Activated T-helper 1 cell treated with Interleukin-2 at 50 U/mL for 16 hours (primary cell): ENCODE data around the gene TP53TG5.
"Not testable (repeated sequence)": the region's sequence is repeated elsewhere in the genome, so short reads cannot be mapped to it uniquely, and the experiment has no call there.

Experiments
- DNase-seq: peaks from one replicate; pipeline ENCODE4 v3.0.0-alpha.2; 2020; ENCODE audit warnings: low read depth

The TP53TG5 gene

DNA sequence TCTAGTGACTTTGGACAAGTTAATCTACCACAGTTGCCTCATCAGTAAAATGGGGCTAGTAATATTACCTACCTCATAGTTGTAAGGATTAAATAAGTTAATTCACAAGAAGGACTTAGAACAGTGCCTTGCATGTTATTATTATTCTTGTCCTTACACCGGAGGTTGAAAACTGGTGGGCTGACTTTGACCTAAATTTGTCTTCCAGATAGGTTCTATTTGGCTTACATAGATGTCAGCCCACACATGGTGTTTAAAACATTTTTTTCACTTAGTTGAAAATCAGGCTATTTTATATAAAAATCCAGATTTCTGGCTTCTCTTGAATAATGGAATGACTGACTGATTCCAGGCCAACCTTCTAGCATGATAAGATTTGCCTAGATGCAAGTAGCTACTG, 11.9 kb downstream of the TP53TG5 start:
- no peak for DNase-seq

DNA sequence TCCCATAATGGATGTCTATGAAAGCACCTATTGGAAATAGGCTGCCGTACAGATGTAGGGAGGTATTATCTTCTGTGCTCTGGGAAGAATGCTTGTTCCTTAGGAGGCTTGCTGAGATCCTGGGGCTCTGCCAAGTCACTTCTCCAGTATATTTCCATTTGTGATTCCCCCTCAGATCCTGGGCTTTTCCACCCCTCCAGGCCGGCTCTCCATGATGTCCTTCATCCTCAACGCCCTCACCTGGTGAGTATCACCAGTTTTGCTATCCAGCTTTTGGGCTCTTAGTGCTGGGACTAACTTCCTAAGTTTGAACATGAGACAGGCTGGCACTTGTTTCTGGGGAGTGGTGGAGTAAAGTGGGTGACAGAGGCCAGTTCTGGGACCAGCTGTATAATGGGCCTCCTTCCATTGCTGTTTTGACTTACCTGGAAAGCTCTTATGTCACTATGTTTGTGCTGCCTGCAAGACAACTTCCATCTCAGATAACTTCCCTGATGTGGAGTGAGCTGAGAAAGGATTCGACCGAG, 12.6 kb downstream of the TP53TG5 start:
- no peak for DNase-seq

DNA sequence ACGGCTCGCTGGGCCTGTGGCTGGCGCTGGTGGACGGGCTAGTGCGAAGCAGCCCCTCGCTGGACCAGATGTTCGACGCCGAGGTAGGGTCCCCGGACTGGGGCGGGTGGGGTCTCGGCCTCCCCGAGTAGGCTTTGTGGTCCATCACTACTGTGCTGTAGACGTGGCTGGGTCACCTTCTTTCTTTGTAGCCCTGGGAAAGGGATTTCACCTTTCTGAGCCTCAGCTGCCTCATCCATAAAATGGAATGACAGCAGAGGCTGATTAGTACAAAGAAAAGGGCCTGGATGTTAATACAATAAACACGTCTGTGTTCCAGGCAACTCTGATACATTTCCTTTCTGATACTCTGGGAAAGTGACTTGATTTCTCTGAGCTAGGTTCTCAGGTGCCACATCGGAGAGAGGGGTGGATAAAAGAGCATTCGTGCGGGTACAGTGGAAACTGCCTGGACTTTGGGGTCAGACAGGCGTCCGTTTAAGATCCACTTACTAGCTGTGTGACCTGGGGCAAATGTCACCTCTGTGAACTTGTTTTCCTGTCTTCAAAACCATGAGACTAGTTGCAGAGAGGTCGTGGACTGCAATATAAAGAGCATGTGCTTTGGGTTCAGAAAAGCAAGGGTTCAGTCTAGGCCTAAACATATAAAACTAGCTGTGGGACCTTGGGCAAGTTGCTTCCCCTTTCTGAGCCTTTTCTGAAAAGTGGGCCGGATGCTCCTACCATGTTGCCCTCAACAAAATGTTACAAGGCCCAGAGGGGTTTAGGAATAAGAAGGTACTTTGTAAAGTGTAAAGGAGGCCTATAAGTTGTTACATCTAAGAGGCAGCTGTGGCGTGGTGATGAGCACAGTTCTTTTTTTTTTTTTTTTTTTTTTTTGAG, 14.3 kb downstream of the TP53TG5 start:
- no peak for DNase-seq

DNA sequence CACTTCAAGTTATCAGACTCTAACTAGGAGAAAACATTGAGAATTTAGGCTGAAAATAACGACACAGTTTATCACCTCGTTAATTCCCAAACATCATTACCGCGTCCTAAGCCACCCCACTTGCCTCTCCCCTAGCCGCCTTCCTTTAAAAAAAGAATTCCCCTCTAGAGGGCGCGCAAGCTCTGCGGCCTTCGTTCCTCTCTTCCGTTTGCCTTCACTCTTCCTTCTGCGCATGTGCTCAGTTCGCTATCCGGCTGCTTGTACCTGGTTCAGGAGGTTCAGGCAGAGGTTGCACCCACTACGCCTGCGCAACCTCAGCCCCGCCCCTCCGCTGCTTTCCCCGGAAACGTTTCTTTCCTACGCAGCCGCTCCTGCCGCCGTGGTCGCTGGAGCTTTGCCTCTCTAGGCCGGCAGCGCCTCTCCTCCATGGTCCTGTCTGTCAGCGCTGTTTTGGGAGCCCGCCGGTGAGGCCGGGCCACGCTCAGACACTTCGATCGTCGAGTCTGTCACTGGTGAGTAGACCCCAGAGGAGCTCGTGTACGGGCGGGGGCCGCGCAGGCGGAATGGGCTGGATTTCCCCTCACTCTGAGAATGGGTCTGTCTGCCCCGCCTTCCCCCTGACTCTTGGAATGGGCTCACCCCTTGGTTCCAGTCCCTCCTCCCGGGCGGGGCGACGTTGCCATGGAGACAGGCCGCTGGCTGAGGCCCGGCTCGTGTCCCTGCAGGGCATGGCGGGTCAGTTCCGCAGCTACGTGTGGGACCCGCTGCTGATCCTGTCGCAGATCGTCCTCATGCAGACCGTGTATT, 15.1 kb downstream of the TP53TG5 start, which contains the start of gene SYS1:
SYS1 (plus strand) TSS at position 353 of the 807 bp plus-strand sequence; CDS start at position 729, 376 bp downstream.
- DNase-seq, result peak; percentile 98

DNA sequence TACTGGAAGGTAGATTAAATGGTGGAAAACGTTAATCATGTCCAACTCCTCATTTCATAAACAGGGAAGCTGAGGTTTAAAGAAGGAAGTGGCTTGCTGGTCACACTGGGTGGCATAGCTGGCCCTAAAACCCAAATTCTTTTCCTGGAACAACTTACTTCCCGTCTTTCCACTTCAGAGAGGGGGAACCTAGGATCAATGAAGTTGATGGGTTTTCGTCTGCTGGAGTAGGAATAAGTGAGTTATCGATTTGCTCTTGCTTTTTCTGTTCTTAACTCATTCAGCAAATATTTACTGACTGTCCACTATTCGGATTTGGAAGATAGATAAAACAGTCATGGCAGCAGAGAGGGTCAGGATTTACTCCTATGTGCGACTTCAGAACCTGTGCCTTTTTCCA, 16.3 kb downstream of the TP53TG5 start:
- no peak for DNase-seq

DNA sequence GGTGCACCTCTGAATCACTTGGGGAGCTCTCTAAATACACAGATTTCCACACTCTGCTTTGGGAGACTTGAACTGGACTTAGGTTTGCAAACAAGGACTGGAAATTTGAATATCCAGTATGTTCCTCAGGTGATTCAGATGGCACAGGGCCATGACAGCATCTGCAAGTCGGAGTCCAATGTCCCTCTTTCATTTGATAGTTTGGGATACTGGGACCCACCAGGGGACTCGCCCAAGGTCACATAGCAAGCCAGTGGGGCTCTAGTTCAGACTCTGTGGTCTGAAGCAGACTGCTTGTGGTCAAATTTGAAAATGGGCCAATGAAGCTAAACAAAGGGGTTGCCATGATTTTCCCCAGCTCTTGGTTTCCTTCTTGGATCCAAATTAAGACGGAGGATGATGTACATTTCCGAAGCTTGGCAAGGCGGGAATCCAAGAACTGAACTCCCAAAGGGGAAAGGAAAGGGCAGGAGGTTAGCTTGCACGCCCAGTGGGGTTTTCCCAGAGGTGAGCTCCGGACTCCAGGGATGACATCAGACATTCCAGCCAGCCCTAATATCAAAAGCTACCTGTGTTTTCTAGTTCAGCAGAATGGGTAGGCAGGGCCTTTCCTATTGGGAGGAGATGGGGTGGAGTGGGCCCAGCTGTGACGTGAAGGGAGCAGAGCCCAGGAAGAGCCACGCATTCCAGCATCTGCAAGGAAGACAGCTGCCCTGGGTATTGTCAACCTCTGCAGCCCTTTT, 18.5 kb downstream of the TP53TG5 start:
- no peak for DNase-seq

DNA sequence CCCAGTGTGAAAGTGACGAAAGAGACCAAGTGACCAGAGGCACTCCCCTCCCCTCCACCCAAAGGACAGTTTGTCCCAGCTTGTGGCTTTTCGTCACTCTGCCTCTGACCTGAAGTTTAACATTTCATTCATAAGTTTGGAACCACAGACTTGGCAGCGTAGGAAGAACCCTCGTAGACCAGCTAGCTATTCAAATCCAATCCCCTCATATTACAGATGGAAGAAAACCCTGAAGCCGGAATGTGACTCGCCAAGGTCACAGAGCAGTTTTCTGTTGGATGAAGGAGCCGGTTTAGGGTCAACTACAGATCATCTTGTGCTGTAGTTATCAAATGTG, 19.1 kb downstream of the TP53TG5 start:
- DNase-seq, result no peak

DNA sequence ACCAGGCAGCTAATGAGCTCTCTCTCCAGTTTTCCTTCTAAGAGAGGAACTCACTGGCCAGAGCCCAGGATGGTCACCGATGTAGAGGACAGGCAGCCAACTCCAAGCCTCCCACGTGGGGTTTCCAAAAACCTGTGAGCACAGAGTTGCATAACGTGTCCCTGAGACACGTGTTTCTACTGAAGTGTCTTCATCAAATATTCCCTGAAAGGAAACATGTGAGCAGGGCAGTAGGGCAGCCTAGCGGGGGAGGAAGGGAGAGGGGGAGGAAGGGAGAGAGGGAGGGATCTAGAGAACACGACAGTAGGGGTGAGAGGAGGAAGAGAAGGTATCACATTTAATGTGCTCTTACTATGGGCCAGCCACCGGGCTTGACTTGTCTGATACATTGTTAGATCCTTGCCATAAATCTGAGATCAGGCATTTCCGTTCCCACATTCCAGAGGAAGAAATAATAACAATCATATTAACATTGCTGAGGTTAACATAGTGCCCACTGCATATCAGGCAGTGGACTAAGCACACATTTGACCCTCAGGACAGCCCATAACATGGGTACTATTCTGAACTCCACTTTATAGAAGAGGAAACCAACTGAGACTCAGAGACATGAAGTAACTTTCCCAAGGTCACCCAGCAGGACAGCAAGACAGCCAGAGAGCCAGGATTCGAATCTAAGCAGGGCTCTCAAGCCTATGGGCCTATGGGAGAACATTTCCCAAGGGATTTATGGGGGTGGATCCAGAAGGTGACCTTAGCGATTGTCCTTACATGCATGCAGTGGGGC, 19.6 kb downstream of the TP53TG5 start:
- no peak for DNase-seq

DNA sequence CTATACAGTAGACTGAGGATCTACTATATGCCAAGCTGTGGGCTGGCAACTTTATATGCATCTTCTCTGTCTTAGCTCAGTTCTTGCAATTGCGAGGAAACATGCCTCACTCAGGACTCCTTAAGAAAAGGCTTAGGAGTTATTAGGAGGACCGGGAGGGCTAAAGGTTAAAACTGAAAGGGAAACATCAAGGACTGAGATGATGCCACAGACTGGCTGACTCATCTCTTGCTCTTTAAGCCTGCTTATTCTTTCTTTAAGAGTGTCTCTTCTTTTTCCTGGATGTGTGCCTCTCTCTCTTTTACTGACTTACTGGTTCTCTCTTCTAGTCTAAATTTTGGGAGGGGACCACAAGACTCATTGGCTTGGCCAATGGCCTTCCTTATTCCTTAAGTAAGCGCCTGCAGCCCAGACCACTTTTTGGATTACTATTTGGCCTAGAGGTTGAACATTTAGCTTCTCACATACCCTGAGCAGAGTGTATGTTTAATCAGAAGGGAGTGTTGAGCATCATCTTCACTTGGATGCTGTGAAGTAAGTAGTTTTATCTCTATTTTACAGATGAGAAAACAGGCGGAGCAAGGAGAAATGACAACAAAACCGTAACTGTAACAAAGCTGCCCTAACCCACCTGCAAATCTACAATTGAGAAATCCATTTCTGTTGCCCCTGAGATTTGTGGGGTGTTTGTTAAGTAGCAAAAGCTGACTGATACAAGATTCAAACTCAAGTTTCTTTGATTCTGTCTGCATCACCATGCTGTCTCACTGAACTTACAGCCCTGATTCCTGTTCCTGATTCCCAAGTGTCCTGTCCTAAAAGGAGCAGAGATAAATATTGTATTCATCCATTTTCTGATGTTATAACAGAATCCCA, 22.7 kb downstream of the TP53TG5 start:
- DNase-seq, result no peak

DNA sequence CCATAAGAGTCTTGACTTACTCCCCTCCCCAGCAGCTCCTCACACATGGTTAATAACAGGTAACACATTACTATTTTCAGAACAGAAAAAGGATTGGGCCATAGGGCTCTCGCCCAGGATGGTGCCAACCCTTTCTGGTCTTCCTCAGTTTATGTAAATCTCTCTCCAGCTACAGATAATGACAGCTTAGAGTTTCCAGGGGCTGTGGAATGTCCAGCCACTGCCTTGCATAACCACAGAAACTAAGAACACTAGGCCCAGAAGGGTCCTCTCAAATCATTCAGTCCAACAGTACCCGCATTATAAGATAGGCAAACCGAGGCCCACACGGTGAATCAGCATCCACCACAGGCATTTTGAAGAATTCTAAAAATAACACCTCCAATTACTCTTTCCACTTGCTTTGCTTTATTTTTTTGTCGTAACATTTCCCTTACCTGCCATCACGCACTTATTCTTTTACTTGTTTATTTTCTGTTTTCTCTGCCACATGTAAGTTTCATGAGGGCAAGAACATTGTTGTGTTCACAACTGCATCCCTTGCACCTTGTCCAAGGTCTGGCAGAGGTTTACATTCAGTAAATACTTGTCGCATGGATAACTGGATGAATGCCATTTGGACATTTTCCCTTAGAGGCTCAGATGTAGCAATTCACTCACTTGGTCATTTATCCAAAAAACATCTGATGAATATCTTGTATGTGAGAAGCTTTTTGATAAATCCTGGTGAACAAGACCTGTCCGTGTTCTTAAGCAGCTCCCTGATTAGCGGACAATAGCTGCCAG, 23.5 kb downstream of the TP53TG5 start:
- DNase-seq, result no peak

DNA sequence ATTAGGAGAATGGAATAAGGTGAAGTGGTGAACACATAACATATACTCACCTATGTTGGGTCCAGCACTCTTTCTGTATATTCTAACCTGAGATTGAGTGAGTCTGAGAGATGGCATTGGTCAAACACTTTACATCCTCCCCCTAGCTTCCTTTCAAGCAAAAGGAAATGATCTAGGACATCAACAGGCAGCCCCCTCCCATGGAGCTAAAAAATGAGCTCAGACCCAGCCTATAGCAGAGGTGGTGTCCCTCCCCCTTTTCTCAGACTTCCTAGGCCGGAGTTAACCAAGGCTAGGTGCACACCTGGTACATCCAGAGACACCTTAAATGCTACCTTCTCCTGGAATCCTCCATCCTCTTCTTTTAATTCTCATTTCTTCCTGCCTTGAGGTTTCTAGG, 24.4 kb downstream of the TP53TG5 start:
- no peak for DNase-seq

DNA sequence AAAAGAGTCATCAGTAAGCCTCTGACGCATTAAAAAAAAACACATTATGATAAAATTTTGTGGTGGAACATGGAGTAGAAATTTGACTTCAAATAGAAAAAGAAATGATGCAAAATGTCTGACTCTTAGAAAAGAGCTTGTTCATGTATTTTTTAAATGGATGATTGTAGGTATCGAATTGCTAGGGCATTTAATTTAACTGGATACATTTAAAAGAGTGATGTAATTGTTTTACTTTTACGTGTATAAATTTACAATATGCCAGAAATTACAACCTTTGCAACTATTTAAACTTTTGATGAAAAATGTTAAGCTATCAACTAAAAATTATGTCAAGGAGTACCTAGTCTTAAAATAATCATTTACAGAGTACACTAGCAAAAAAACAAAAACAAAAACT, 25.4 kb downstream of the TP53TG5 start:
- DNase-seq, result no peak

DNA sequence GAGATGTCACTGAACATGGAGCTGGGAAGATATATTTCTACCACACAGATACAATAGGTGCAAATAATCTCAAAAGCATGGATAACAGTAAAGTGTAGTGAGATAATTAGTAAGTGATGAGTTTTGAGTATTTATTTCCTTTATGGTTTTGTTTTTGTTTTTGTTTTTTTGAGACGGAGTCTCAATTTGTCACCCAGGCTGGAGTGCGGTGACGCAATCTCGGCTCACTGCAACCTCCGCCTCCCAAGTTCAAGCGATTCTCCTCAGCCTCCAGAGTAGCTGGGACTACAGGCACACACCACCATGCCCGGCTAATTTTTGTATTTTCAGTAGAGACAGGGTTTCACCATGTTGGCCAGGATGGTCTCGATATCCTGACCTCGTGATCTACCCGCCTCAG, 27.3 kb downstream of the TP53TG5 start:
- DNase-seq, result not testable (repeated sequence)

DNA sequence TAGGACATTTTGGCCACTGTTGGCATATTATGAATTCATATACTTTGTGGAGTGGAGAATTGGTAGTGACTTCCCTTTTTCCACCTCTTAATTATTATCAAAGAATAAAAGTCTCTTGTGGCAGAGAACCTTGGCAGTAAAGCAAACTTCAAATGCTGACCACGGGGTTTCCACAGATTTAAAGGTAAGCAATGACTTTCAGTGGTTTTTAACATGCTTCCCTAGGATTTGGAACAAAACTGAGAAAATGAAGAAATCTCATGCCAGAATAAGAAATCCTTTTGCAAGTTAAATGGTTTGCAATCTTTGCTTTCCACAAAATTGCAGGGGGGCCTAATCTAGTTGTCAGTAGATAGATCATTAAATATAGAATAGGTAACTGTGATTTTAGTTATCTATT, 27.9 kb downstream of the TP53TG5 start:
- DNase-seq, result no peak

DNA sequence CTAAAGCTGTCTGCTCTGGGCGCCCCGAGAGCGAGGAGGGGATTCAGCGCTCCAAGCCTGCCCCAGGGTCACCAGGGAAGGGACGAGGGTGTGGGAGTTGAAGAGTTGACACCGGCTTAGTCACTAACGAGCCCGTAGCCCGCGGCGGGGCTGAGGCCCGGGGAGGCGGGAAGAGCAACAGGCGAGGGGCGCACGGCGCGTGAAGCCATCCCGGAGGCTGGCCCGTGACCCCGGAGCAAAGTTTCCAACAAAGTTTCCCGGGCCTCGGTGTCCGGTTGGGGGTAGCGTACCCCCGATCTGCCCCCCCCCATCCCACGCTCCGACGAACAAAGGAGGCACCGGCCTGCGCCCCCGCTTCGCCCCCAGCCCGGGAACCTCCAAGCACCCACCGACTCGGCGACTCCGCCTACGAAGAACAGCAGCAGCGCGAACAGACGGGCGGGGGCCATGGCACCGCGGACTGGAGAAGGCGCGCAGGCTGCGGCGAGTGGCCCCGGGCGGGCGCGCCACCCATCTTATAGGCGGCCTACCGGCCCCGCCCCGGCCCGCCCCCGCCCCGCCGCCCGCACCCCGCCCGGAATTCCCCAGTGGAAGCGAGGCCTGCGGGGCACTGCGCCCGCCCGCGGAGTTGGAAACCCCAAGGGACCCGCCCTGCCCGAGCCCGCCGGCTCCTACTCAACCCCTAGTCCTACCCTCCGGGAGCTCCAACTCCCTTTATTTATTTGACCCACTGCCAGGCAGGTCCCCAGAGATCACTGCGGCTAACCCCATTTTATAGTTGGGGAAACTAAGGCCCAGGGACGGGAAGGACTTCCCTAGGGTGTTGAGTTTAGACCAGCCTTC, 30.0 kb downstream of the TP53TG5 start, which contains the start of gene SDC4:
SDC4 (minus strand) TSS at position 489 of the 843 bp plus-strand sequence; CDS start at position 449, 40 bp downstream.
- DNase-seq, result peak; percentile 44

DNA sequence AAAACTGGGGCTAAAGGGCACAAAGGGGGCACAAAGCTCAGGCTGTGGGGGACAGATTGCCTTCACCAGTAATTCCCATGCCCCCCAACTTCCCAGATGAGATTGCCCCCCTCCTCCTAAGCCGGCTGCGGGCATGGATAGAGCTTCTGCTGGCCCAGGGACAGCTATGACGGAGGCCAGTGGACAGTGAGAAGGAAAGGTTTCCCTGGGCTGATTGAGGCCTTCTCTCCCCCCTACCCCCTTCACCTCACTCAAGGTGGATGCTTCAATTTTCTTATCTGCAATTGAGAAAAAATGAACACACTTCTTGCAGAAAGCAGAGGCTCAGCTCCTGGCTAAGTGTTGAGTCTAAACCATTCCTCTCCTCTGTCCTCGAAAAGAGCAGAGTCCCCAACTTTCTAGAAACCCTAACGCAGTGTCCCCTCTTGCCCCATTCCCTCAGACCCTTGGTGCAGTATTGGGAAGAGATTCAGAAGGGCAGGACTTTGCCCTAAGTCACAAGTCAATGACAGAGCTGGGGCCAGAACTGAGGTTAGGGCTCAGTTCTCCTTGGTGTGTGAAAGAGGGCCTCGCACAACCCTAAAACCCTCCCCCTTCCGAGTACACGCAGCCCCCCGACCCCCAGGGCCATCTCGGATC, 30.7 kb downstream of the TP53TG5 start:
- no peak for DNase-seq

DNA sequence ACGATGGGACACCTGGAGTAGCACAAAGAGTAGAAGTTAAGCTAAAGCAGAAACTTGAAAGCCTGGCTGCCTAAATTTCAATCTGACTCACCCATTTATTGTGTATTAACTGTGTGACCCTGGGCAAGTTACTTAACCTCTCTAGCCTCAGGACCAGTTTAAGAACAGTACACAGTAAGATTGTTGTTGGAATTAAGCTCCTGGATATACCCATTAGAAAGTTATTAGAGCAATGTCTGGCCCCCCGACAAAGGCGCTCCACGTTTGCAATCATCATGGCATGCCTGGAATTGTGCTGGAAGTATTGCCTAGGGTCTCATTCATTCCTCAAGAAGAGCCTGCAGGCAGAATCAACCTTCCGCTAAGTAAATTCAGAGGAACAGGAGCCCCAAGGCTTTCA, 31.3 kb downstream of the TP53TG5 start:
- no peak for DNase-seq

DNA sequence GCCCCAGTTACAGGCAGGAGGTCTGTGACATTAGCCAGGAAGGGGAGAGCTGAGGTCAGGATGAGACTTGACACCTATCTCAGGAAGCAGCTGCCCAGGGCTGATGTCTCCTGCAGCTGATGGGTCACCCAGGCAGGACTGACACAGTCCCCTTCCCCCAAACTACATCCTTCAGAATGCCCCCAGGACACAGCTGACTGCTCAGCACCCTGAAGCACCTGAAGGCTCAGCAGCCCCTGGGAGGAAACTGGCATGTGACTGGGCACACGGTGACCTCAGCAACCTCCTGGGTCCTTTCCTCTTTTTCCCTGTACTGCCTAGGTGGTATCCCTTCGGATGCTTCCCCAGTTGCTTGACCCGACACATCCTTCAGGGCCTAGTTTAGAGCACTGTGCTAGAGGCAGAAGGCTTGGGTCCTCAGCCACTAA, 31.8 kb downstream of the TP53TG5 start:
- DNase-seq, result no peak
